ENCODE data around the gene ESPN.
A peak's percentile ranks its signal among the peaks of the same experiment; 100 is the strongest.

- TF ChIP-seq POLR2AphosphoS5 (IDR thresholded peaks at IDR 0.05) (peak in 1 of 3 donors; percentile 27), POLR2A (IDR thresholded peaks at IDR 0.05) (no peak), CTCF (IDR thresholded peaks at IDR 0.05 in 8 of 11, conservative IDR thresholded peaks at IDR 0.05 in 3 of 11) (no peak)
These were observed 35.3 kb downstream of the ESPN start for GRCh38 chr1:6459850-6460265.

Data from spleen (tissue), 7 donors.